Adrenal gland (tissue), 5 donors: ENCODE results near the gene TXN2.

ENCODE experiments used
- CTCF ChIP-seq, 6 experiments: fragments of 450-650 bp in 4 of 6; fragments of 200-600 bp in 2 of 6; sonication (generic) in 1 of 6; IDR thresholded peaks; 1 replicate in 5 of 6; 2 replicates in 1 of 6; pipeline versions ENCODE4 v1.5.1 to v1.8.0; 2016 to 2021; ENCODE audit warnings: antibody characterized with exemption in 6 of 6, mild to moderate bottlenecking in 2 of 6, moderate library complexity in 1 of 6
- POLR2A ChIP-seq, 2 donors: fragments of 450-650 bp; IDR thresholded peaks; one replicate each; pipeline ENCODE4 v1.6.1; 2017; ENCODE audit warnings: antibody characterized with exemption in 2 of 2, mild to moderate bottlenecking in 2 of 2, moderate library complexity in 1 of 2
- donor health status: DM: no; HTN: no; CAD: no.

- TF ChIP-seq CTCF (IDR thresholded peaks at IDR 0.05) = peak in 1 of 6 experiments; percentile 1
- TF ChIP-seq POLR2A (IDR thresholded peaks at IDR 0.05) = peak; percentile 85 to 97
Measured at GRCh38 chr22:36481393-36482168, at the start of gene TXN2.
